Loucy (cell line): Measurements from ENCODE around the gene CTBP2.

Source experiments
- CTCF ChIP-seq: fragments of 200-600 bp; sonication (generic); conservative IDR thresholded peaks from 2 replicates; pipeline ENCODE4 v1.5.1; 2014; ENCODE audit warnings: mild to moderate bottlenecking, antibody characterized with exemption, low read length
- EZH2phosphoT487 ChIP-seq: fragments of 200-600 bp; IDR thresholded peaks from 2 replicates; pipeline ENCODE4 v1.6.1; 2018; ENCODE audit warnings: antibody characterized with exemption, mild to moderate bottlenecking, moderate library complexity, borderline replicate concordance

GRCh38 chr10:125011171-125011925 is 149.0 kb downstream of the CTBP2 start:
- TF ChIP-seq CTCF, result no peak
- TF ChIP-seq EZH2phosphoT487, result no peak
